ENCODE data around the gene PDXK.

The PDXK gene

DNA sequence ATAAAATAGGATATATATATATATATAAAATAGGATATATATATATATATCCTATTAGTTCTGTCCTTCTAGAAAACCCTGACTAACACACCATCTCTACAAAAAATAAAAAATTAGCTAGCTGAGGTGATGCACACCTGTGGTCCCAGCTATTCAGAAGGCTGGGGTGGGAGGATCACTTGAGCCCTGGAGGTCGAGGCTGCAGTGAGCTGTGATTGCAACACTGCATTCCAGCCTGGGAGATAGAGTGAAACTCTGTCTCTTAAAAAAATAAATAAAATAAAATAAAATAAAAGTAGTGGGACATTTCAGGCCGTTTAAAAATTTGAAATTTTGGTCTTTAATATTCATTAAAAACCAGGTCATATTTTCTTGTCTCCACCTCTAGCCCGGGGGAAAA, 66.2 kb downstream of the PDXK start:
- no peak for DNase-seq

DNA sequence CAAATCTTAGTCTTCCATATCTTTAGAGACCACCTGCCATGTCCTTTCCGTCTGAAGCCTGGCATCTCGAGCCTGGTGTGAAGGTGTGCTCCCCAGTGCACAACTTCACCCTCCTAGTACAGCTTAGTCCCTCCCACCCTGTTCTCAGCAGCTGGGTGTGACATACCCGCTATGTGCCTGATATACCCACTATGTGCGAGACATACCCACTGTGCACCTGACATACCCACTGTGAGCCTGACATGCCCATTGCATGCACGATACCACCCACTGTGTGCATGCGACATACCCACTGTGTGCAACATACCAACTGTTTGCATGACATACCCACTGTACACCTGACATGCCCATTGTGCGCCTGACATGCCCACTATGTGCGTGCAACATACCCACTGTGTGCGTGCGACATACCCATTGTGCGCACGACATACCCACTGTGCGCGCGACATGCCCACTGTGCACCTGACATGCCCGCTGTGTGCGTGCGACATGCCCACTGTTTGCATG, 67.4 kb downstream of the PDXK start:
- no peak for DNase-seq

DNA sequence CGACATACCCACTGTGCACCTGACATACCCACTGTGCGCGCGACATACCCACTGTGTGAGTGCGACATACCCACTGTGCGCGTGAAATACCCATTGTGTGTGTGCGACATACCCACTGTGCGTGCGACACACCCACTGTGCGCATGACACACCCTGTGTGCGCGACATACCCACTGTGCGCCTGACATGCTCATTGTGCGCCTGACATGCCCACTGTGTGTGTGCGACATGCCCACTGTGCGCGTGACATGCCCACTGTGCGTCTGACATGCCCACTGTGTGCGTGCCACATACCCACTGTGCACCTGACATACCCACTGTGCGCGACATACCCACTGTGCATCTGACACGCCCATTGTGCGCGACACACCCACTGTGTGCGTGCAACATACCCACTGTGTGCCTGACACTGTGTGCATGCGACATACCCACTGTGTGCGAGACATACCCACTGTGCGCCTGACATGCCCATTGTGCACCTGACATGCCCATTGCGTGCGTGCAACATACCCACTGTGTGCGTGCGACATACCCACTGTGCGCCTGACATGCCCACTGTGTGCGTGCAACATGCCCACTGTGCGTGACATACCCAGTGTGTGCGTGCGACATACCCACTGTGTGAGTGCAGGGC, 68.0 kb downstream of the PDXK start:
- DNase-seq: no peak

DNA sequence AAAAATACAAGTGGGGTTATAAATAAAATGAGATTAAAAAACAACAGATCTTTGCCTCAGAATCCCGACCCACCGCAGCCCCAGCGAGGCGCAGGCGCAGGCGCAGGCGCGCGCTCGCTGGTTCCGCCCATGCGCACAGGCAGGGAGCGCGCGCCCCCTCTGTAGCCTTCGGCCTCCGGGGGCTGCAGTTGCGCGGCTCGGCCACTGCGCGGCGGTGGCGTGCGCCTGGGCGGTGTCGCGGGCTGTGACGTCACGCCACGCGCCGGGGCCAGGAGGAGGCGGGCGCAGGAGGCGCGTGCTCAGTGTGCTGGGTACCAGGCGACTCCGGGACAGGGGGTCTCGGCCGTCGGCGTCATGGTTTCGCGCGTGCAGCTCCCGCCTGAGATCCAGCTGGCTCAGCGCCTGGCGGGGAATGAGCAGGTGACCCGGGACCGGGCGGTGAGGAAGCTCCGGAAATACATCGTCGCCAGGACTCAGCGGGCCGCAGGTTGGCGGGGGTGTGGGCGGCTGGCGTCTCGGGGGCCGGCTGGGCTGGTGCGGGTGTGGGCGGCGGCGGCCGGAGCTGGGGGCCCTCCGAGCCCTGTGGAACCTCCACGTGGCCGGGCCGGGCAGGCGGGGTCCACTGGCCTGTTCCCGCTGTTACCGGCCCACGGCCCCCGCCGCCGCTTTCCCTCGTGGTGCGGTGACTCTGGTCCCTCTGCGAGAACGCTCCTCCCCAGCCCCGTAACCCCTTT, 70.5 kb downstream of the PDXK start, which contains the start of gene RRP1:
Gene RRP1 (plus strand): TSS at position 302 of the 734 bp plus-strand sequence. CDS start 53 bp downstream, at position 355.
- DNase-seq: peak; percentile 68

DNA sequence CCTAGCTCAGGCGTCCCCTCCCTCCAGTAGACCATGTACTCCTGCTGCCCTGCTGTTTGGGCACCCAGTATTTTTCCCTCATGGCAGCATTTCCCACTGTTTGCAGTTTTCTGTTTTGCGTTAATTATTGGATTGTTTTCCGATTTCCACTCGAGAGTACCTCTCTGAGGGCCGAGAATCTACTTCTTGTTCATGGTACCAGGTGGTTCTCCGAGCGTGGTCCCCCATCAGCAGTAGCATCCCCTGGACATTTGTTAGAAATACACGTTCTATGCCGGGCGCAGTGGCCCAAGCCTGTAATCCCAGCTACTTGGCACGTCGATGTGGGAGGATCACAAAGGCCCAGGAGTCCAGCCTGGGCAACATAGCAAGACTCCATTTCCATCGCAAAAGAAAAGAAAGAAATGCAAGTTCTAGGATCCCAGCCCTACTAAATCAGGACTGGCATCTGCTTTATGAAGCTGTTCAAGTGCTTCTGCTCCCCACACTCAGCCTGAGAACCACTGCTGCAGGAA, 71.1 kb downstream of the PDXK start:
- no peak for DNase-seq

DNA sequence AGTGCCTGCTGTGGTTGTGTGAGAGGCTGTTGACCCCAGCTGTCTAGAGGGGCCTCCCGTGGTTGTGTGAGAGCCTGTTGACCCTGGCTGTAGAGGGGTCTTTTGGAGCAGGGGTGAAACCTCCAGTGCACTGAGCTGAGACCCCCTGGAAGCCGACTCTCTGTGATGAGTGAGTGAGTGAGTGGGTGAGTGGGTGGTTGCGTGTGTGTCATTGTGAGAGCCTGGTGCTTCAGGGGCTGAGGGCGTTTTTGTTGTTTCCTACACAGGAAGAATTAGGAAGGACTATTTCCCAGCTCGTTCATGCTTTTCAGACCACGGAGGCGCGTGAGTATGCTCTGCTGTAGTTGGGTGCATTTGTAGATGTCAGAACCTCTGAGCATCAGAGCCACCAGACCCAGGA, 73.5 kb downstream of the PDXK start:
- no peak for DNase-seq

DNA sequence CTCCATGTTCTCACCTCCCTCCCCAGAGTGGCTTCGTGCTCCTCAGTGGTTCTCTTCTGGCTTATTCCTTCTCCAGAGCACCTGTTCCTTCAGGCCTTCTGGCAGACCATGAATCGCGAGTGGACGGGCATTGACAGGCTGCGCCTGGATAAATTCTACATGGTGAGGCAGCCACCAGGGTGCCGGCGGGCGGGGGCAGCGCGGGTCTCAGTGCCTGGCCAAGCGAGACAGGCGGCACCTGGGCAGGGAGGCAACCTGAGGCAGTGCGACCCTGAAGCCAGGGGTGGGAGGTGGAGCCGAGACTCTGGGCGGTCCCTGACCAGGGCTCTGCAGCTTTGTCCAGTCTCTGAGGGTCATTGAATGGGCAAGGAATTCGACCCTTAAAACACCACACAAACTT, 74.3 kb downstream of the PDXK start:
- no peak for DNase-seq

DNA sequence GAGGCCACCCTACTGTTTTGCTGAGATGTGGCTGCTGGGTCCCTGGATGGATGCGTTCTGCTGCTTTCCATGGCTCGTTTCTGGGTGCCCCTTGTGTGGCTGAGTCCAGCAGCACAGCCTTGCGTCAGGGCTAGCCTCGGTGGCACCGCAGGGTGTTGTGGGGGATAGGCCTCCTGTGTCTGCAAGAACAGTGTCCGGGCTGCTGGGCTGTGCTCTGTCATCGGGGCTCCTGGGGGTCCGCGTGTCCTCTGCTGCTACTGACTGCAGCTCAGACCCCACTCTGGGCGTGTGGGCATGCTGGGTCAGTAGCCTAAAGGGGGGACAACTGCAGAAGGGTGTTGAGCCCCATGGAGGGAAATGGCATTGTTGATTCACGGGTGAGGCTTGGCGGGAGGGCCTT, 75.4 kb downstream of the PDXK start:
- DNase-seq: no peak

DNA sequence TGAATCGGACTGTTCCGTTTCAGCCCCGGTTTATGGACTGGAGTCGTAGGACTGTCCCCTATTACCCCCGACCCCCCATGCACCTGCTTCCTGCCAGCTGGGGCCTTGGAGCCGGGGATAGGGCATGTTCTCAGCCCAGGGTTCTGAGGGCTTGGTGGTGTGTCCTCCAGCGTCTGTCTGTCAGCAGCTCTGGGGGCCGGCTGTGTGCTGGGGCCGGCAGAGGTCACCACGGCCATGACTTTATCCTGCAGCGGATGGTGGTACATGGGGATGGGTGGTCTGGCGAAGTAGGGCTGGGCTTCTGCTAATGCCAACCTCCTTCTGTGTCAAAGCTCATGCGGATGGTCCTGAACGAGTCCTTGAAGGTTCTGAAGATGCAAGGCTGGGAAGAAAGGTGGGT, 75.9 kb downstream of the PDXK start:
- DNase-seq: no peak

DNA sequence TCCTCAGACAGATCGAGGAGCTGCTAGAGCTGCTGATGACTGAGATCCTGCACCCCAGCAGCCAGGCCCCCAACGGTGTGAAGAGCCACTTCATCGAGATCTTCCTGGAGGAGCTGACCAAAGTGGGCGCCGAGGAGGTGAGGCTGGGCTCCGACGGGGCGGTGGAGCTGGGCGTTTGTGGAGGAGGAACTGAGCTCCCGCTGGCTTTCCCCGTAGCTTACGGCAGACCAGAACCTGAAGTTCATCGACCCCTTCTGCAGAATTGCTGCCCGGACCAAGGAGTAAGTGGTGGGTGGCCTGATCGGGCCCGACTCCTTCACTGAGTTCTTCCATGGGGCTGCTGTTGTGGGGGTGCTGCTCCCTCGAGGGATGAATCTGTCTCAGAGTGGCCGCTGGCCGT, 78.5 kb downstream of the PDXK start:
- DNase-seq: no peak

DNA sequence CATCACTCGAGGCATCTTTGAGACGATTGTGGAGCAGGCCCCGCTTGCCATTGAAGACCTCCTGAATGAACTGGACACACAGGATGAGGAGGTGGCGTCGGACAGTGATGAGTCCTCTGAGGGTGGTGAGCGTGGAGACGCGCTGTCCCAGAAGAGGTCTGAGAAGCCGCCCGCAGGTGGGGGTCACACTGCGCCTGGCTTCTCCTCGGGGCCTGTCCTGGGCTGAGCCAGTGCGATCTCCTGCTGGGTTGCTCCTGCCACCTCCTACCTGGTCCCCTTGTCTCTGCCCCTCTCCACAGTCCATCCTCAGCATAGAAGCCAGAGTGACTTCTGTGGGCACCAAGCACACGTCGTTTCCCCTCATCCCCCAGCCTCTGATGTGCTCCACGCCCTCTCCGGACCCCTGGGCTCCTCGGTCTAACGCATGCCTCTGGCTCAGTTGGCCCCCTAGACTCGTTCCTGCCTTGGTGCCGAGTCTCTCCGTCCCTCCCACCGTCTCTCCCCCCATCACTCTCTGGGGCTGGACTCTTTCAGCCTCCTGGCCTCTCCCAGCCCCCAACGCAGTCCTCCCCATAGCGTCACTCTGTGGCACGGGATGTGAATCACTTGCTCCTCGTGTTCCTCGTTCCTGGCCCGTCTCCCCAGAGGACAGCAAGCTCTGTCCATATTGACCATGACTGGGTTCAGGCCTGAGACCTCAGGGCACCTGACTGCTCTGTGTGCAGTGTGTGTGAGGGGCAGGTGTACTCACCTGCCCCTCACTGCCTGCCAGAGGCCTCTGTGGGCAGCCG, 79.2 kb downstream of the PDXK start:
- no peak for DNase-seq

DNA sequence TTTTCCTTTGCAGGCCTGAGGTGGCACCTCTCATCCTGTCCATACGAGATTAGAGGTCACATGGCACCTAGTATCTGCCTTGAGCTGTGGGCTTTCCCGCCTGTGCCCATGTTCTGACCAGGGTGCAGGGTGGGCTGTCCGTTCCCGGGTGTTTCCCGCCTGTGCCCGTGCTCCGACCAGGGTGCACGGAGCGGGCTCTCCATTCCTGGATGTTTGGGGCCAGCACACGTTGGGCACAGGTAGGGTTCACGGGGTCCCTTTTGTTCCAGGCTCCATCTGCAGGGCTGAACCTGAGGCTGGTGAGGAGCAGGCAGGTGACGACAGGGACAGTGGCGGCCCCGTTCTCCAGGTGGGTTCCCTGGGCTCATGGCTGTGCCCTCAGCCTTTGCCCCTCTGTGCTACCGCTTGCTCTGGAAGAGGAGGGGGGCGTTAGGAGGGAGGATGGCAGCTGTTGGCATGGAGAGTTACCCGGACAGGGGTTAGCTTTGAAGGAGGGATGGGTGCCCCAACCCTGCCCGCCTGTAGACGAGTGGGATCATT, 80.4 kb downstream of the PDXK start:
- no peak for DNase-seq

DNA sequence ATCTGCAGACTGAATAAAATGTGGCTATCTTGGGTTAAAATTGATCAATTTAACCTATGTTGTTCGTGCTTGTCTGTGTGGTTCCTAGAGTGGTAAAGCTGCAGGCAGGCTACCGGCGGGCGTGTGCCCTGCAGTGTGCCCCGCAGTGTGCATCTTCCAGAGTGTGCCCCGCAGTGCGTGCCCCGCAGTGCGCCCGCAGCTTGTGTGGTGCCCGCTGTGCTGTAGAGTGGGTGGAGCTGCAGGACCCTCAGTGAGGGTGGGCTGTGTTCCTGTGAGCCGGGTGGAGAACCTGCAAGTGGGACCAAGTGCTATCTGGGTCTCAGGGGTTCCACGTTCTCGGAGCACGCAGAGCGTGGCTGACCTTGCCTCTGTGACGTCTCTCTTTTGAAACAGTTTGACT, 81.2 kb downstream of the PDXK start:
- no peak for DNase-seq

DNA sequence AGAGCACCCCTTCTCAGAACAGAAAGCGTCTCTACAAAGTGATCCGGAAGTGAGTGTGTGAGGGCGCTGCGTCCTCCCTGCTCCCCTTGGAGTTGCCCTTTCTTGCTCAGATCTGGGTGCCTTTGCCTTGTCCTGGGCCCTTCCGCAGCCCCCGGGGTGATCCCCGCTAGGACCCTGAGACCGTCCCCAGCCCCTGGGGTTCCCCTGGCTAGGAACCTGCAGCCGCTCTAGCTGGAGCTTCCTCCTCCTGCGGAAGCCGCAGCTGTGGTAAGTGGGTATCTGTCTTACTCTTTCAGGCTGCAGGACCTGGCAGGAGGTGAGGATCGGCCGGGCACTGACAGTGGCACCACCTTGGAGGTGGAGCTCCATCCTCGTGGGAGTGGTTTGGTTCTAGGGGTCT, 81.6 kb downstream of the PDXK start:
- DNase-seq: no peak

DNA sequence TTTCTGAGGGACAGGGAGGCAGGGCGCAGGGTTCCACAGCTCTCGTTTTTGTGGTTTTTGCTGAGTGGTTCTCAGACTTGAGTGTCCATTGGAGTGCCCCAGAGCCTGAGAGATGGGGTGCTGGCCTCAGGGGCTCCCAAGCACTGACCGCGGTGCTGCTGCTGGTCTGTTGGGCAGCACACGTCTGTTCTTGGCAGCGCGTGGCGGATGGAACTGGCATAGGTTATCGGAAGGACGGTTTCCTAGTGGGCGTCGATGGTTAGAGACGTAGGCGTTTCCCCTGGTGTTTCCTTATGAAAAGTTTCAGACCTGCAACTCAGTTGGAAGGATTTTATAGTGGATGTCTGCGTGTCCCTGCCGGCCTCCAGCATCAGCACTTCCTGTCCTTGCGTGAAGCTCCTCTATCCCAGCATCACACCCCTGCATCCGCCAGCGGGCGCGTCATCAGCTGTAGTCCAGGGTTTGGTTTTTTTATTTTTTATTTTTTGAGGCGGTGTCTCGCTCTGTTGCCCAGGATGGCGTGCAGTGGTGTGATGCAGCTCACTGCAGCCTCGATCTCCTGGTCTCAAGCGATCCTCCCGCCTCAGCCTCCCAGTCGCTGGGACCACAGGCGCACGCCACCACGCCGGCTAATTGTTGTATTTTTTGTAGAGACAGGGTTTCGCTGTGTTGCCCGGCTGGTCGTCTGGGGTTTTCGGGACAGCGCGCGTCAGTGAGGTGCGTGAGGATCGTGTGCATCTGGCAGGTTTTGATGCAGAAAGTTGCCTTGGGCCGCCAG, 82.3 kb downstream of the PDXK start:
- DNase-seq: no peak

DNA sequence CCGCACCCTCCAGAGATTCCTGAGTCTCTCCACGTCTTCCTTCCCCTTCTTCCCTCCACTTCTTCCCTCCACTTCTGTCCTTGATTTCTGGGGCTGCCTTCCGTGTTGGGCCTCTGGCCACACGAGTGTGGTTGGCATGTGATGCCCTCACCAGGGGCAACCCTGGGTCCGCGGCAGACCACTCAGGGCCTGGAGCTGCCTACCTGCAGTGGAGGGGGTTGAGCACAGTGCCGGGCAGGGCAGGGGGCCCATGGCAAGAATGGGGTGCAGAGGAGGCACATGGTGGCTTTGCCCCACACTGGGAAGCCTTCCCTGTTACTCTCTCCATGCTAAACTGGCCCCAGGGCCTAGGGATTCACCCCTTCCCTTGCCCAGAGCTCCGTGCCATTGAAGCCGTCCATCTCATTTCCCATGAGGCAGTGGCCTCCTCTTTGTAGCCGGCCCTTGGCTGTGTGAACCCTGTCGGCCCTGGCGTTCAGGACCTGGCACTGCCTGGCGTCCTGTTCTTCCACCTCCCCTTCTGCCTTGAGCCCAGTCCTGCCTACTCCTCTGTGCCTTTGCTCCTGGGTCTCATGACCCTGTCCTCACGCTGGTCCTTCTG, 83.9 kb downstream of the PDXK start:
- DNase-seq: no peak

DNA sequence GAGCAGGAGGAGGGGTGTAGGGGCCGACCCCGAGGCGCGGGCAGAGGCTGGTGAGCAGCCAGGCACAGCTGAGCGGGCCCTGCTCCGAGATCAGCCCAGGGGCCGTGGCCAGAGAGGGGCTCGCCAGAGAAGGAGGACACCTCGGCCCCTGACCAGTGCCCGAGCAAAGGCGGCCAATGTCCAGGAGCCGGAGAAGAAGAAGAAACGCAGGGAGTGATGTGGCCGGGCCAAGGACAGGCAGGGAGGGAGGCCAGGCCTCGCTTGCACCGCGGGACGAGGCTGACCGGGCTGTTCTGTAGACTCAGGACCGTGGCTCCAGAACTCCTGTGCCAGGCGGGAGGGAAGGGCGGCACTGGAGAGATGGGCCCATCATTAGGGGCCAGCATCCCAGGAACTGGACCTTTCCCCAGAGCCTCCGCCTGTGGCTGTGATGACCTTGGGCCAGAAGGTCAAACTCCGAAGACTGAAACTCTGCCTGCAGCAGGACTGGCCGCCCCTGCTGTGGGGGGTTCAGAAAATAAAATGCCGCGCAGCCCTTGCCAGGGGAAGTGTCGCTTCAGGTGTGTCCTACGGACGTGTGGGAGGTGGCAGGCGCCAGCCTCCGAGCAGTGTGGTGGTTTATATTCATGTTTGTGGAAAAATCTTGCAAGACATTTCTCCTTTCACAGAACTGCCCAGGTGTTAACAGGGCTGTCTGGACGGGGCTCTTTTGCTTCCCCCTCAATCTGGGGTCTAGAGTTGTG, 84.8 kb downstream of the PDXK start:
- DNase-seq: no peak

DNA sequence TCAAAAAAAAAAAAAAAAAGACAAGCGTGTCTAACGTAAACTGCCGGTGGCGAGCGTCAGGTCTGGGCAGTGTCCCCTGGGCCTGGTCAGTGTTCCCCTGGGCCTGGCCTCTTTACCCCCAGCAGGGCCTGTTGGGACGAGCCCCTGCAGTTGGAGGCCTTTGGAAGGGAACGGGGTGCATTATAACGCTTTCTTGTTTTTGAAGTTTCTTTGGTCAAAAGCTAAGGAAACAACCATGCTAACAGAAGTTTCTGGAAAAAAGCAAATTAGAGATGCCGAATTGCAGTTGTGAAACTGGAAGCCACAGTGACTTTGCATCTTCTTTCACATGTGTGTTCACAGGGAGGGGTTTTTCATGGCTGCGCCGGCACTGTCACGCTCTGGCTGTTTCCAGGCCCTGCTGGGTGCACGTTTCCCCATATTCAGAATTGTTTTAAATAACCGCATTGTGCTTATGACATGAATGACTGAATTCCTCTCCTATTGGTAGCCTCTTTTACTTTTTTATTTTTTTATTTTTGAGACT, 86.4 kb downstream of the PDXK start:
- no peak for DNase-seq

DNA sequence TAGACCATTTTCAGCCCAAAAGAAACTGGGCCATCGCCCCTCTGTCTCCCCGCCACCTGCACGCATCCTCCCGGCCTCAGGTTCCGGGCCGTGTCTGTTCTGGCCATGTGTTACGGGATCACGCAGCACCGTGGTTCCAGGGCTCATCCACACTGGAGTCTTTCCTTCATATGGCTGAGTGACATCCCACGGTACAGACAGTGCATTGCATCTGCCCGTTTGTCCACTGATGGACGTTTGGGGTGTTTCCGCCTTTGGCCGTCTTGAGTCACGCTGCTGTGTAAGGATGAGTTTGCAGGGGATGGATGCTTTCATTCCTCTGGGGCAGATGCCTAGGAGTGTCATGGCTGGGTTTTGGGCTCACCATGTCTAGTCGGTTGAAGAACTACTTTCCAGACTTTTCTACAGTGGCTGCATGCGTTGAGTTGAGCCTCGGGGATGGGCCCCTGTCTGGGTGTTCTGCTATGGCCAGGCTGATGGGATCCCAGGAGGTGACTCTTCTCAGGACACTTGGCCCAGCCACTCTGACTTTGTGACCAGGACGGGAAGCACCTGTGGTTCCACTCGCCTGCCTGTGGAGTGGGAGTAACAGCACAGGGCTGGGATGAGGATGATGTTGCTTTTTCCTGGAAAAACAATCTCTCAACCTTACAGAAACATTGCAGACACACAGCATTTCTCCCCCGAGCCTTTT, 87.2 kb downstream of the PDXK start:
- DNase-seq: no peak

DNA sequence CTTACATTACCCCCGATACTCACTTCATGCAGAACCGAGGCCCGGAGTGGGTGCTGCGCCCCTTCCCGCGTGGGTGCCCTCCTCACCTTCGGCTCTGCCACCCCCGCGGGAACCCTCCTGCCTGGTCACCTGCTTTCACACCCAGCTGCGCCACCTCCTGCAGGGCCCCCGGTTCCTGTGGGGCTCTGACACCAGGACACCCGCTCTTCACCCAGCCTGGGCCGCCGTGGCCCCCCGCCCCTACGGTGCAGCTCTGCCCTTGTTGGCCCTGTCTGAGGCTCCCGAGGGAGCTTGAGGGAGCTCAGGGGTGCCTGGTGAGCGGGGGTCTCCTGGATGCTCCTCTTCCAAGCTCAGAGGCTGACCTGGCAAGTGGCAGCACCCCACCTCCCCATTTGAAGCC, 89.4 kb downstream of the PDXK start:
- no peak for DNase-seq

Data from NCI-H2029 treated with DMSO at 0.1 percent for 48 hours (cell line).